ENCODE results near the gene GPX2.

GPX2 gene

GRCh38 chr14:64912261-64912660 is 30.3 kb downstream of the GPX2 start:
- no peak for DNase-seq

GRCh38 chr14:64910847-64911495 is 31.6 kb downstream of the GPX2 start:
- no peak for DNase-seq

DNA sequence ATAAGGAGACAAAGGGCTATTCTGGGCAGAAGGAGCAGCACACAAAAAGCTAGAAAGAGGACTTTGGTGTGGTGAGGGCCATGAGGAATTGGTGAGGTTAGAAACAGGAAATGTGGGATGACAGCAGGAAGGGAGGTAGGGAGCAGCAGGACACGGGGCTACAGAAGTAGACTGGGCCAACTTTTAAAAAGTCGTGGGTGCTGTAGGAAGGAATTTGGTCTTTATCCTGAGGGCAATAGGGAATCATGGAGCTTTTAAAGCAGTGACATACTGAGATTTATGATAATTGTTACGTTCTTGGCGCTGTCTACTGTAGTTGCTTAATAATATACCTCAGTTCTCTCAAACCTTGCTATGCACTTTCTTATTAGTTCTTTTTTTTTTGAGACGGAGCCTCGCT is 36.5 kb downstream of the GPX2 start:
- DNase-seq = no peak

- no peak for DNase-seq
Measured at GRCh38 chr14:64899958-64900357, 42.6 kb downstream of the GPX2 start.

- DNase-seq = no peak
Measured at GRCh38 chr14:64891839-64892375, 50.6 kb downstream of the GPX2 start.

DNA sequence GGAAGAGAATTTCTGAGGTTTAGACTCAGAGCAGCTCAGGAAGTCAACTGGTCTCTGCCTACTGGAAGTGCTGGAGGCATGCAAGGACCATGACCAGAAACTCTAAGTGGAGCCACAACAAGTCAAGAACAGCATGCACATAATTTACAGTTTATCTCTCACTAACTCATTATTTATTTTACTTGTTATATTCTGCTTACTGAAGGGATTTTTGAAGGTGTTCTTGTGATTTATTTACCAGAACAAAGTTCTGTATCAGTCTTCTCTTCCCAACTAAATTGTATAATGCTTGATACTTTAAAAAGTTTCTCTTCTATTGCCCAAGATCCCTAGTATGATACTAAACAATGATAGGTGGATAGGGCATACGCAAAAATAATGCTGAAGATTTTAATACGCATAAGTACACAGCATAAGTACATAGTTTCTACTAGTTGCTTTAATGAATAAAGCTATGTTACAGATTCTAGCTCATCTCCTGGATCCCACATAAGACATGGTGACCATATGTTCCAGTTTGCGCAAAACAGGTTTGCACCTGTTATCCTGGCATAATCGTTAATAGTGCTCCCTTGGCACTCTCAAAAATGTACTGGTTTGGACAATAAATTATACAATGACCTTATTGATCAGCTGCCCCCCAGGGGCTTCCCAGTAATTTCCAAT is 51.2 kb downstream of the GPX2 start:
- no peak for DNase-seq

DNA sequence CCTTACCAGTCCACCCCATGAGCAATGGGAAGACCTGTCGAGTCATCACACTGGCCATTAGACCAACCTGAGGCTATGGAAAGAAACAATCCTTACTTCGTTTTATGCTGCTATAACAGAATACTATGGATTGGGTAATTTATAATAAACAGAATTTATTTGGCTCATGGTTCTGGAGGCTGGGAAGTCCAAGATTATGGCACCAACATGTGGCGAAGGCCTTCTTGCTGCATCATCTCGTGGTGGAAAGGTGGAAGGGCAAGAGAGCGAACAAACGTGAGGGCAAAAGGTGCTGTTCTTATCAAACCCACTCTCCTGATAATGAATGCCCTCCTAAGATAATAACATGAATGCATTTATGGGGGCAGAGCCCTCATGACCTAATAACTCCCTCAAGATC is 53.2 kb downstream of the GPX2 start:
- DNase-seq = no peak
